GM12878 (cell line): Measurements from ENCODE around the gene GAMT. TPM values are rescaled to one million over a fixed set of nuclear protein-coding genes. Genes with fewer than 3 reads are reported as not detected.

ENCODE experiments used
- ATAC-seq: fragments of 200-7000 bp; cut with Tn5 transposase; 3 replicates; pipeline ENCODE4 v1.9.1; 2020; ENCODE audit warnings: mild to moderate bottlenecking, moderate library complexity
- BruUV-seq: library from RNA; stranded (reverse); fragments of 400-500 nt; replicated peaks from 2 replicates; lab custom pipeline; 2021; lab: Mats Ljungman, UMichigan
- CTCF ChIA-PET: fragments of 300-600 bp; sonication (Branson Sonifier 250); formaldehyde crosslinking; extraction: SDS; loops from one replicate; lab custom pipeline; 2021; ENCODE audit warnings: inconsistent platforms; lab: Yijun Ruan, JAX
- POLR2A ChIA-PET: fragments of 350-600 bp; formaldehyde crosslinking; extraction: SDS; loops from one replicate; lab custom pipeline; 2021; ENCODE audit warnings: inconsistent platforms; lab: Charles Lee
- RAD21 ChIA-PET: fragments of 300-600 bp; sonication (Branson Sonifier 250); formaldehyde crosslinking; loops from one replicate; lab custom pipeline; 2023; ENCODE audit warnings: antibody characterized with exemption; ENCODE audit not compliant: unreplicated experiment; lab: Charles Lee
- SMC1A ChIA-PET: fragments of 300-600 bp; sonication (Branson Sonifier 250); formaldehyde crosslinking; loops from one replicate; lab custom pipeline; 2023; ENCODE audit not compliant: unreplicated experiment, uncharacterized antibody; lab: Charles Lee
- DNase-seq: peaks from one replicate; pipeline ENCODE4 v3.0.0-alpha.2; 2011; ENCODE audit warnings: low read depth, low spot score
- FAIRE-seq: peaks from 3 replicates; lab custom pipeline; 2011; peaks lifted over from hg19 to GRCh38; lab: Jason Lieb, UNC
- H2AFZ ChIP-seq: 2 replicates; pipeline ENCODE4 v1.6.0; 2011; ENCODE audit warnings: low read depth, low read length, control low read depth; ENCODE audit not compliant: control insufficient read depth
- H3K27ac ChIP-seq: 2 replicates; pipeline ENCODE4 v1.5.1; 2011; ENCODE audit warnings: control low read depth; ENCODE audit not compliant: control insufficient read depth, insufficient read depth
- H3K27me3 ChIP-seq, 2 experiments: replicated peaks in 1 of 2; 2 replicates each; pipeline versions ENCODE4 v1.6.0 to v1.6.1; 2011; ENCODE audit warnings: low read length in 1 of 2; ENCODE audit not compliant: control insufficient read depth in 2 of 2, insufficient read depth in 2 of 2
- H3K36me3 ChIP-seq, 2 experiments: 2 replicates each; pipeline ENCODE4 v1.5.1; 2011; ENCODE audit warnings: low read length in 1 of 2; ENCODE audit not compliant: control insufficient read depth in 2 of 2, insufficient read depth in 2 of 2
- H3K4me1 ChIP-seq: 2 replicates; pipeline ENCODE4 v1.6.1; 2011; ENCODE audit warnings: mild to moderate bottlenecking, low read length, moderate library complexity, mixed read lengths; ENCODE audit not compliant: control insufficient read depth, insufficient read depth
- H3K4me2 ChIP-seq: 2 replicates; pipeline ENCODE4 v1.6.0; 2011; ENCODE audit warnings: control low read depth; ENCODE audit not compliant: control insufficient read depth, insufficient read depth
- H3K4me3 ChIP-seq: fragments of 200-600 bp; sonication (generic); 2 replicates; pipeline ENCODE4 v1.5.1; 2016
- H3K79me2 ChIP-seq: 2 replicates; pipeline ENCODE4 v1.6.0; 2011; ENCODE audit warnings: low read length; ENCODE audit not compliant: control insufficient read depth, insufficient read depth
- H3K9ac ChIP-seq: 2 replicates; pipeline ENCODE4 v1.8.0; 2011; ENCODE audit warnings: low read length, control low read depth, mixed read lengths; ENCODE audit not compliant: control insufficient read depth, insufficient read depth
- H3K9me3 ChIP-seq: replicated peaks from 3 replicates; pipeline ENCODE4 v1.5.1; 2011; ENCODE audit warnings: mild to moderate bottlenecking, low read length; ENCODE audit not compliant: control insufficient read depth, insufficient read depth
- H4K20me1 ChIP-seq: 2 replicates; pipeline ENCODE4 v1.6.0; 2011; ENCODE audit not compliant: control insufficient read depth, insufficient read depth
- HDAC2 ChIP-seq: fragments of 200-600 bp; sonication (generic); IDR thresholded peaks from 2 replicates; pipeline ENCODE4 v1.6.1; 2017
- JUNB ChIP-seq: IDR thresholded peaks from 2 replicates; pipeline ENCODE4 v1.6.1; 2016; ENCODE audit warnings: antibody characterized with exemption, mild to moderate bottlenecking
- NR2F1 ChIP-seq: fragments of 450-650 bp; conservative IDR thresholded peaks from 2 replicates; pipeline ENCODE4 v1.6.1; 2017; ENCODE audit warnings: mild to moderate bottlenecking
- POLR2AphosphoS2 ChIP-seq: IDR thresholded peaks from 2 replicates; pipeline ENCODE4 v1.6.1; 2011; ENCODE audit warnings: low read depth, mild to moderate bottlenecking, low read length, improper control_type of control experiment, moderate library complexity
- whole genome bisulfite sequencing: methylation state at CpG from one replicate; pipeline ENCODE4 v1.1.6; 2016; ENCODE audit warnings: low lambda C conversion rate; ENCODE audit not compliant: insufficient replicate concordance, insufficient coverage; ENCODE audit errors: missing lambda C conversion rate; 5-methylcytosine and 5-hydroxymethylcytosine counted together
- in situ Hi-C: fragments of 300-500 bp; cut with MboI; formaldehyde crosslinking; loops from 9 replicates; pipeline ENCODE4 v1.14.3; 2018; ENCODE audit warnings: mixed read lengths
- intact Hi-C: fragments of 100-400 bp; cut with micrococcal nuclease; formaldehyde crosslinking; loops from one replicate; pipeline ENCODE4 v1.14.2; 2022; ENCODE audit not compliant: unreplicated experiment
- polyA plus RNA-seq, 11 experiments: library from polyadenylated mRNA; depleted of rRNA in 4 of 11; unstranded in 6 of 11; stranded (reverse) in 5 of 11; fragments of >200 nt; fragmentation: Nextera tagmentation in 4 of 11; fragmentation: Illumina TruSeq in 1 of 11; extraction: Ambion mirVana in 4 of 11; extraction: Trizol in 1 of 11; gene quantifications; 1 replicate in 1 of 11; 2 replicates in 10 of 11; pipeline versions ENCODE4 v1.2.1 to v1.2.3, GENCODE V29; 2011 to 2016; ENCODE audit warnings: inconsistent platforms in 2 of 11, missing spikeins in 2 of 11, low read depth in 1 of 11
- total RNA-seq, 4 experiments: library from RNA; depleted of rRNA in 3 of 4; stranded (reverse); fragments of >200 nt in 3 of 4; fragmentation: Illumina TruSeq in 1 of 4; extraction: Trizol in 1 of 4; gene quantifications; 2 replicates each; pipeline versions ENCODE4 v1.2.1 to v1.2.3, GENCODE V29; 2013 to 2021
- TF ChIP-seq, protein P1 (sequence below): IDR thresholded peaks from 2 replicates; pipeline ENCODE4 v1.6.1; 2011; ENCODE audit warnings: mild to moderate bottlenecking, low read depth, low read length, moderate library complexity; ENCODE audit not compliant: insufficient replicate concordance
- TF ChIP-seq, protein P2 (sequence below): fragments of 450-650 bp; IDR thresholded peaks from 2 replicates; pipeline ENCODE4 v1.6.1; 2016; ENCODE audit warnings: mild to moderate bottlenecking

GAMT gene
- total and polyA plus RNA-seq, 10 of the 15 experiments (the other 5 are each of a cell fraction or from before 2014, with no cell fraction given) = 1.6 to 131 (median 38.8) TPM

DNA sequence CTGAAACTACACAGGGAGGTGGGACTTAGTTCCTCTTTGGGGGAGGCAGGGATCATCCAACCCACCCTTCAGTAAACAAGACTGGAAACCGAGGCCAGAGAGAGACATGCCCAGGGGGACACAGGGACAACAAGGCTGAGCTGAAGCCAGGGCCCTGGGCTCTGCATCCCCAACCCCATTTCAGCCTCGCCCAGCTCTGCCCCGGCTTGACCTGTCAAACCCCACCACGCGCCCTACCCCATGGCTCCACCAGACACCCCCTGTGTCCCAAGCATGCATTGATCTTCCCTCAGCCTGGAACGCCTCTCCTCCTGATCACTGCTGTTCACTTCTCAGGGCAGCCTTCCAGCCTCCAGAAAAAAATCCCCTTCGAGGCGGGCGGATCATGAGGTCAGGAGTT, 46.6 kb upstream of the GAMT start:
- POLR2A ChIA-PET = no interaction called here
- Histone ChIP-seq H3K4me3 (no peak overlapping the region), H4K20me1 (no peaks in the 10 kb centered on the region), H3K9me3 (no peaks in the 10 kb centered on the region), H3K27ac (no peak overlapping the region), H3K4me2 (no peak overlapping the region), H2AFZ (no peak overlapping the region), H3K79me2 (no peaks in the 10 kb centered on the region), H3K27me3 (peaks cover 10 to 14% of the 10 kb centered on the region in 2 experiments), H3K4me1 (peaks cover 7% of the 10 kb centered on the region; the same call in 1 of the 2 replicates), H3K9ac (no peak overlapping the region), H3K36me3 (no peaks in the 10 kb centered on the region)
- CTCF ChIA-PET = no interaction called here
- DNase-seq = no peak
- in situ Hi-C loops (no loop called here), intact Hi-C loops (no loop called here)
- RAD21 ChIA-PET = no interaction called here
- WGBS = 67% methylated on average over 9 of the region's 9 CpGs
- ATAC-seq = no peak
- SMC1A ChIA-PET = no interaction called here
- TF ChIP-seq HDAC2 (no peak), NR2F1 (no peak), JUNB (no peak), POLR2AphosphoS2 (no peak)
- TF ChIP-seq, protein P1, sequence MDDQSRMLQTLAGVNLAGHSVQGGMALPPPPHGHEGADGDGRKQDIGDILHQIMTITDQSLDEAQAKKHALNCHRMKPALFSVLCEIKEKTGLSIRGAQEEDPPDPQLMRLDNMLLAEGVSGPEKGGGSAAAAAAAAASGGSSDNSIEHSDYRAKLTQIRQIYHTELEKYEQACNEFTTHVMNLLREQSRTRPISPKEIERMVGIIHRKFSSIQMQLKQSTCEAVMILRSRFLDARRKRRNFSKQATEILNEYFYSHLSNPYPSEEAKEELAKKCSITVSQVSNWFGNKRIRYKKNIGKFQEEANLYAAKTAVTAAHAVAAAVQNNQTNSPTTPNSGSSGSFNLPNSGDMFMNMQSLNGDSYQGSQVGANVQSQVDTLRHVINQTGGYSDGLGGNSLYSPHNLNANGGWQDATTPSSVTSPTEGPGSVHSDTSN = no peak
- TF ChIP-seq, protein P2, sequence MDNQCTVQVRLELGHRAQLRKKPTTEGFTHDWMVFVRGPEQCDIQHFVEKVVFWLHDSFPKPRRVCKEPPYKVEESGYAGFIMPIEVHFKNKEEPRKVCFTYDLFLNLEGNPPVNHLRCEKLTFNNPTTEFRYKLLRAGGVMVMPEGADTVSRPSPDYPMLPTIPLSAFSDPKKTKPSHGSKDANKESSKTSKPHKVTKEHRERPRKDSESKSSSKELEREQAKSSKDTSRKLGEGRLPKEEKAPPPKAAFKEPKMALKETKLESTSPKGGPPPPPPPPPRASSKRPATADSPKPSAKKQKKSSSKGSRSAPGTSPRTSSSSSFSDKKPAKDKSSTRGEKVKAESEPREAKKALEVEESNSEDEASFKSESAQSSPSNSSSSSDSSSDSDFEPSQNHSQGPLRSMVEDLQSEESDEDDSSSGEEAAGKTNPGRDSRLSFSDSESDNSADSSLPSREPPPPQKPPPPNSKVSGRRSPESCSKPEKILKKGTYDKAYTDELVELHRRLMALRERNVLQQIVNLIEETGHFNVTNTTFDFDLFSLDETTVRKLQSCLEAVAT = no peak
- no peak for FAIRE-seq
- BruUV-seq = no TSS peak
